Measurements from ENCODE around the gene ABL1.
"Not testable (repeated sequence)": the region's sequence is repeated elsewhere in the genome, so short reads cannot be mapped to it uniquely, and the experiment has no call there.

The ABL1 gene

GRCh38 chr9:130845901-130846481 lies 10.9 kb downstream of the ABL1 start:
- DNase-seq (ENCODE audit: low read depth) = no peak
- TF ChIP-seq MAX (IDR thresholded peaks at IDR 0.05; ENCODE audit: low read depth, low read length) (no peak), CTCF (IDR thresholded peaks at IDR 0.05; ENCODE audit: low read depth, low read length) (no peak), MYC (IDR thresholded peaks at IDR 0.05; ENCODE audit: low read depth, low read length) (no peak), POLR2A (IDR thresholded peaks at IDR 0.05; ENCODE audit: extremely low read depth, insufficient read length) (no peak)
- no peak overlapping the region for H3K4me3 ChIP-seq (ENCODE audit: low read depth, low read length)

- H3K4me3 ChIP-seq (ENCODE audit: low read depth, low read length) = no peak overlapping the region
- TF ChIP-seq MAX (IDR thresholded peaks at IDR 0.05; ENCODE audit: low read depth, low read length) (no peak), CTCF (IDR thresholded peaks at IDR 0.05; ENCODE audit: low read depth, low read length) (no peak), POLR2A (IDR thresholded peaks at IDR 0.05; ENCODE audit: extremely low read depth, insufficient read length) (no peak), MYC (IDR thresholded peaks at IDR 0.05; ENCODE audit: low read depth, low read length) (no peak)
- no peak for DNase-seq (ENCODE audit: low read depth)
These were observed 11.6 kb downstream of the ABL1 start for GRCh38 chr9:130846487-130847305.

GRCh38 chr9:130847306-130848217 lies 12.5 kb downstream of the ABL1 start:
- TF ChIP-seq MYC (IDR thresholded peaks at IDR 0.05; ENCODE audit: low read depth, low read length) (no peak), CTCF (IDR thresholded peaks at IDR 0.05; ENCODE audit: low read depth, low read length) (no peak), POLR2A (IDR thresholded peaks at IDR 0.05; ENCODE audit: extremely low read depth, insufficient read length) (no peak), MAX (IDR thresholded peaks at IDR 0.05; ENCODE audit: low read depth, low read length) (no peak)
- H3K4me3 ChIP-seq (ENCODE audit: low read depth, low read length) = no peak overlapping the region
- peak; percentile 42 for DNase-seq (ENCODE audit: low read depth)

GRCh38 chr9:130848514-130848913 lies 13.5 kb downstream of the ABL1 start:
- DNase-seq (ENCODE audit: low read depth); H3K4me3 ChIP-seq (ENCODE audit: low read depth, low read length): not testable (repeated sequence)

GRCh38 chr9:130849356-130849755 lies 14.3 kb downstream of the ABL1 start:
- no peak for TF ChIP-seq MAX (IDR thresholded peaks at IDR 0.05; ENCODE audit: low read depth, low read length)
- TF ChIP-seq POLR2A (IDR thresholded peaks at IDR 0.05; ENCODE audit: extremely low read depth, insufficient read length) = no peak
- no peak for TF ChIP-seq CTCF (IDR thresholded peaks at IDR 0.05; ENCODE audit: low read depth, low read length)
- TF ChIP-seq MYC (IDR thresholded peaks at IDR 0.05; ENCODE audit: low read depth, low read length) = no peak
- DNase-seq (ENCODE audit: low read depth) = no peak

GRCh38 chr9:130852801-130853200 lies 17.7 kb downstream of the ABL1 start:
- H3K4me3 ChIP-seq (ENCODE audit: low read depth, low read length) = no peak overlapping the region
- no peak for TF ChIP-seq MYC (IDR thresholded peaks at IDR 0.05; ENCODE audit: low read depth, low read length)
- no peak for TF ChIP-seq POLR2A (IDR thresholded peaks at IDR 0.05; ENCODE audit: extremely low read depth, insufficient read length)
- no peak for TF ChIP-seq MAX (IDR thresholded peaks at IDR 0.05; ENCODE audit: low read depth, low read length)
- DNase-seq (ENCODE audit: low read depth) = no peak

More at GRCh38 chr9:130849356-130849755, 14.3 kb downstream of the ABL1 start:
- no peak overlapping the region for H3K4me3 ChIP-seq (ENCODE audit: low read depth, low read length)

All from NB4 (cell line).